ENCODE measurements around the gene WDR64. TPM values are rescaled to one million over a fixed set of nuclear protein-coding genes. Genes with fewer than 3 reads are reported as not detected.

WDR64 gene
- total RNA-seq, 1 experiment from 2014 or later: not detected

- TF ChIP-seq CTCF (IDR thresholded peaks at IDR 0.05; ENCODE audit: insufficient read depth in 1 of 2, low read depth in 1 of 2, low read length in 1 of 2, severe bottlenecking in 1 of 2, unreplicated experiment in 1 of 2): no peak
- H3K36me3 Mint-ChIP-seq (ENCODE audit: insufficient read depth, unreplicated experiment): no peaks in the 10 kb centered on the region
- no TSS peak for BruUV-seq (replicated peaks)
- no peaks in the 10 kb centered on the region for H3K9me3 Mint-ChIP-seq (ENCODE audit: unreplicated experiment)
- no peaks in the 10 kb centered on the region for H3K27me3 Mint-ChIP-seq (ENCODE audit: insufficient read depth, unreplicated experiment)
- peak overlapping the region; percentile 57 for H3K27ac Mint-ChIP-seq (ENCODE audit: unreplicated experiment)
- no peaks in the 10 kb centered on the region for H3K9me3 ChIP-seq
- H3K27me3 ChIP-seq (replicated peaks; ENCODE audit: control insufficient read depth, insufficient read depth, low read length): no peaks in the 10 kb centered on the region
- intact Hi-C loops (cut with micrococcal nuclease; ENCODE audit: unreplicated experiment): no loop called here
- POLR2A ChIA-PET: no interaction called here
- no peaks in the 10 kb centered on the region for H3K36me3 ChIP-seq (ENCODE audit: control insufficient read depth, insufficient read depth, low read length)
- DNase-seq: no peak
- no peak overlapping the region for H3K4me3 Mint-ChIP-seq (ENCODE audit: unreplicated experiment)
- peaks cover 5% of the 10 kb centered on the region for H3K4me1 Mint-ChIP-seq (ENCODE audit: low read depth, unreplicated experiment)
- H3K4me1 ChIP-seq: no peaks in the 10 kb centered on the region
- H3K4me3 ChIP-seq (ENCODE audit: low read depth, low read length): no peak overlapping the region
- CTCF ChIA-PET: no interaction called here
Measured at GRCh38 chr1:241706967-241707366, 54.9 kb downstream of the WDR64 start.

GRCh38 chr1:241707442-241707841, 55.4 kb downstream of the WDR64 start:
- BruUV-seq (replicated peaks): no TSS peak
- H3K27me3 Mint-ChIP-seq (ENCODE audit: insufficient read depth, unreplicated experiment): no peaks in the 10 kb centered on the region
- Histone ChIP-seq H3K4me1 (no peaks in the 10 kb centered on the region), H3K36me3 (ENCODE audit: control insufficient read depth, insufficient read depth, low read length) (no peaks in the 10 kb centered on the region), H3K4me3 (ENCODE audit: low read depth, low read length) (no peak overlapping the region), H3K9me3 (no peaks in the 10 kb centered on the region), H3K27me3 (replicated peaks; ENCODE audit: control insufficient read depth, insufficient read depth, low read length) (no peaks in the 10 kb centered on the region)
- CTCF ChIA-PET: no interaction called here
- intact Hi-C loops (cut with micrococcal nuclease; ENCODE audit: unreplicated experiment): no loop called here
- H3K27ac Mint-ChIP-seq (ENCODE audit: unreplicated experiment): peak overlapping the region; percentile 57
- H3K4me3 Mint-ChIP-seq (ENCODE audit: unreplicated experiment): no peak overlapping the region
- H3K4me1 Mint-ChIP-seq (ENCODE audit: low read depth, unreplicated experiment): peaks cover 5% of the 10 kb centered on the region
- POLR2A ChIA-PET: no interaction called here
- H3K9me3 Mint-ChIP-seq (ENCODE audit: unreplicated experiment): no peaks in the 10 kb centered on the region
- no peak for DNase-seq
- no peak for TF ChIP-seq CTCF (IDR thresholded peaks at IDR 0.05; ENCODE audit: insufficient read depth in 1 of 2, low read depth in 1 of 2, low read length in 1 of 2, severe bottlenecking in 1 of 2, unreplicated experiment in 1 of 2)
- no peaks in the 10 kb centered on the region for H3K36me3 Mint-ChIP-seq (ENCODE audit: insufficient read depth, unreplicated experiment)

GRCh38 chr1:241711326-241711725, 59.2 kb downstream of the WDR64 start:
- DNase-seq: no peak
- Histone ChIP-seq H3K27me3 (replicated peaks; ENCODE audit: control insufficient read depth, insufficient read depth, low read length) (0 out of 2 replicates have a peak, but pooled peaks cover 1% of the 10 kb centered on the region), H3K4me3 (ENCODE audit: low read depth, low read length) (no peak overlapping the region), H3K9me3 (no peaks in the 10 kb centered on the region), H3K36me3 (ENCODE audit: control insufficient read depth, insufficient read depth, low read length) (no peaks in the 10 kb centered on the region), H3K4me1 (no peaks in the 10 kb centered on the region)
- Mint-ChIP-seq H3K9me3 (ENCODE audit: unreplicated experiment) (no peaks in the 10 kb centered on the region), H3K36me3 (ENCODE audit: insufficient read depth, unreplicated experiment) (no peaks in the 10 kb centered on the region), H3K4me3 (ENCODE audit: unreplicated experiment) (no peak overlapping the region), H3K4me1 (ENCODE audit: low read depth, unreplicated experiment) (peaks cover 5% of the 10 kb centered on the region), H3K27ac (ENCODE audit: unreplicated experiment) (no peak overlapping the region), H3K27me3 (ENCODE audit: insufficient read depth, unreplicated experiment) (peaks cover 11% of the 10 kb centered on the region)
- intact Hi-C loops (cut with micrococcal nuclease; ENCODE audit: unreplicated experiment): no loop called here
- ChIA-PET CTCF (no interaction called here), POLR2A (no interaction called here)
- BruUV-seq (replicated peaks): no TSS peak
- no peak for TF ChIP-seq CTCF (IDR thresholded peaks at IDR 0.05; ENCODE audit: insufficient read depth in 1 of 2, low read depth in 1 of 2, low read length in 1 of 2, severe bottlenecking in 1 of 2, unreplicated experiment in 1 of 2)

Data from Caco-2 (cell line).